Epithelial cell of prostate (primary cell): ENCODE results near the gene LIMD2.
"Not testable (repeated sequence)": the region's sequence is repeated elsewhere in the genome, so short reads cannot be mapped to it uniquely, and the experiment has no call there.

Experiments used
- DNase-seq: peaks from one replicate; pipeline ENCODE4 v3.0.0-alpha.2; 2011; ENCODE audit warnings: low read depth, low spot score
- H3K27ac ChIP-seq: fragments of 450-650 bp; 2 replicates; pipeline ENCODE4 v1.5.1; 2017; ENCODE audit warnings: mild to moderate bottlenecking

LIMD2 gene

GRCh38 chr17:63699638-63700527 lies at the start of gene LIMD2:
TSS of gene LIMD2 (minus strand) at chr17:63700125. CDS start at chr17:63699298, 827 bp downstream.
- no peak for DNase-seq
- no peak within 1 kb of the TSS for H3K27ac ChIP-seq

GRCh38 chr17:63741408-63742173 lies 41.7 kb upstream of the LIMD2 start, which contains the start of gene STRADA:
TSS of gene STRADA (minus strand) at chr17:63741799. CDS start at chr17:63728369, 13,430 bp downstream.
- DNase-seq = peak; percentile 94

GRCh38 chr17:63741143-63741407 lies 41.1 kb upstream of the LIMD2 start:
- peak overlapping the region; percentile 98 for H3K27ac ChIP-seq

More at GRCh38 chr17:63741408-63742173, 41.7 kb upstream of the LIMD2 start, which contains the start of gene STRADA:
- H3K27ac ChIP-seq = peak within 1 kb of the TSS; percentile 98

GRCh38 chr17:63740464-63741142 lies 40.7 kb upstream of the LIMD2 start:
- DNase-seq = no peak
- H3K27ac ChIP-seq = peak overlapping the region; percentile 98

More at GRCh38 chr17:63741143-63741407, 41.1 kb upstream of the LIMD2 start:
- no peak for DNase-seq

- H3K27ac ChIP-seq = no peak overlapping the region
- no peak for DNase-seq
Observed at GRCh38 chr17:63735691-63736090, 35.8 kb upstream of the LIMD2 start.

GRCh38 chr17:63722403-63722802 lies 22.5 kb upstream of the LIMD2 start:
- H3K27ac ChIP-seq = no peak overlapping the region
- DNase-seq = no peak

- not testable (repeated sequence) for H3K27ac ChIP-seq, DNase-seq
Observed at GRCh38 chr17:63720194-63720593, 20.3 kb upstream of the LIMD2 start.

- no peak for DNase-seq
- no peak overlapping the region for H3K27ac ChIP-seq
Observed at GRCh38 chr17:63718988-63719387, 19.1 kb upstream of the LIMD2 start.

- no peak overlapping the region for H3K27ac ChIP-seq
- DNase-seq = no peak
Observed at GRCh38 chr17:63716426-63716825, 16.5 kb upstream of the LIMD2 start.

- DNase-seq = no peak
- no peak overlapping the region for H3K27ac ChIP-seq
Observed at GRCh38 chr17:63714550-63715277, 14.8 kb upstream of the LIMD2 start.

- DNase-seq = no peak
- no peak overlapping the region for H3K27ac ChIP-seq
Observed at GRCh38 chr17:63709110-63709509, 9.2 kb upstream of the LIMD2 start.

- no peak for DNase-seq
- no peak overlapping the region for H3K27ac ChIP-seq
Observed at GRCh38 chr17:63707151-63707550, 7.2 kb upstream of the LIMD2 start.

GRCh38 chr17:63706336-63707082 lies 6.6 kb upstream of the LIMD2 start:
- DNase-seq = no peak
- no peak overlapping the region for H3K27ac ChIP-seq

- DNase-seq = no peak
- H3K27ac ChIP-seq = no peak overlapping the region
Observed at GRCh38 chr17:63705657-63706056, 5.7 kb upstream of the LIMD2 start.

GRCh38 chr17:63704836-63705235 lies 4.9 kb upstream of the LIMD2 start:
- no peak overlapping the region for H3K27ac ChIP-seq
- no peak for DNase-seq

- H3K27ac ChIP-seq = no peak overlapping the region
- DNase-seq = no peak
Observed at GRCh38 chr17:63704259-63704576, 4.3 kb upstream of the LIMD2 start.

GRCh38 chr17:63703556-63704258 lies 3.8 kb upstream of the LIMD2 start:
- no peak overlapping the region for H3K27ac ChIP-seq
- DNase-seq = no peak

GRCh38 chr17:63703029-63703428 lies 3.1 kb upstream of the LIMD2 start:
- no peak for DNase-seq
- H3K27ac ChIP-seq = no peak overlapping the region

GRCh38 chr17:63702721-63703015 lies 2.7 kb upstream of the LIMD2 start:
- no peak for DNase-seq
- no peak overlapping the region for H3K27ac ChIP-seq
